Stimulated activated CD4-positive, alpha-beta T cell treated with anti-CD3 and anti-CD28 coated beads, Interleukin-15, amount 100 ng/mL, for 24 hours (primary cell): Measurements from ENCODE around the gene RPL22.
A peak's percentile ranks its signal among the peaks of the same experiment; 100 is the strongest.
"Not testable (repeated sequence)": the region's sequence is repeated elsewhere in the genome, so short reads cannot be mapped to it uniquely, and the experiment has no call there.

ENCODE experiments used
- DNase-seq: peaks from one replicate; pipeline ENCODE4 v3.0.0-alpha.2; 2020

RPL22 gene

DNA sequence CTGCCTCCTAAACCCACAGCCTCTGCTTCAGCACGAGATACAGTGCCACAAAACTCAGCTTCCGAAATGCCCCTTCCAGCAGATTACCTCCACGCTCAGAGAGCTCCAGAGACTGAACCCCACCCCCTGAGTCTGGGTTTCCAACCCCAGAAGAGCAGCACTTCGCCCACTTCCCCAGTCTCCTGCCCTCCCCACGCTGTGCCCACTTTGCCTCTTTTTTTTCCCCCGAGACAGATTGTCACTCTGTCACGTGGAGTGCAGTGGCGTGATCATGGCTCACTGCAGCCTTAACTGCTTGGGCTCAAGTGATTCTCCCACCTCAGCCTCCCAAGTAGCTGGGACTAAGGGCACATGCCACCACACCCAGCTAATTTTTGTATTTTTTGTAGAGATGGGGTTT lies 26.3 kb upstream of the RPL22 start:
- DNase-seq, result no peak

DNA sequence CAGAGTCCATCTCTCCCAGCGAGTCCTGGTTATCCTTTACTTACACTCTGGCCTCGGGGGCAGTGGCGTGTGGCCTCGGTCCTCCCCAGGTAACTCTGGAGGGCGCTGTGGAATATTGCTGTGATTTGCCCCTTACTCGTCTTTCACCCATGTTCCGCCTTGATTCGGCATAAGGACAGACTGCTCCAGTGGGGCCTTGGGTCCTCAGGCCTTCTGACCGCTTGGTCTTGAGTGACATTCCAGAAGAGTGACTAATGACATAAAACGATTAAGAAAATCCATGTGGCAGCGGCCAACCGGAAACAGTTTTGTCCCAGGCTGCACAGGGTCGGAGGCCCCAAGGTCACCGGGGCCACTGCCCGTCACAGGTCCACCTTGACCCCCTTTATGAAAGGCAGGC lies 25.3 kb upstream of the RPL22 start:
- DNase-seq, result no peak

- DNase-seq, result no peak
These were observed 24.2 kb upstream of the RPL22 start for GRCh38 chr1:6223617-6224016.

GRCh38 chr1:6222636-6223035 lies 23.2 kb upstream of the RPL22 start:
- DNase-seq, result no peak

GRCh38 chr1:6221210-6221784 lies 21.9 kb upstream of the RPL22 start:
- no peak for DNase-seq

DNA sequence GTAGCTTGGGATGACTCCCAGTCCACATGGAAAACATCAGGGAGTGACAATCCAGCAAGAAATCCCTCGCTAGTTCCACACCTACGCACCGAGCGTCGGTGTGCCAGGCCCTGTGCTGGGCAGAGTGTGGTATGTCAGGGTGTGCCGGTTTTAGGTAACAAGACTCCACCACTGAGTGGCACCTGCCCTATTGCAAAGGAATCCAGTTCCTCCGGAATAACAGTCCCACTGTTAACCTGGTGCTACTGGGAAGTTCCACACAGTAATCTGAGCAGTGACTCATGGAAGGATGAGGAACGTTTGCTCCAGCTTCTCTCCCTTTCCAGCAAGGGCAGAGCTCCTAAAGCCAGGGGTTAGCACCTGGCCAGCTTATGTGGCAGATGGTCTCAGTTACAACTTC lies 20.8 kb upstream of the RPL22 start:
- DNase-seq, result no peak

DNA sequence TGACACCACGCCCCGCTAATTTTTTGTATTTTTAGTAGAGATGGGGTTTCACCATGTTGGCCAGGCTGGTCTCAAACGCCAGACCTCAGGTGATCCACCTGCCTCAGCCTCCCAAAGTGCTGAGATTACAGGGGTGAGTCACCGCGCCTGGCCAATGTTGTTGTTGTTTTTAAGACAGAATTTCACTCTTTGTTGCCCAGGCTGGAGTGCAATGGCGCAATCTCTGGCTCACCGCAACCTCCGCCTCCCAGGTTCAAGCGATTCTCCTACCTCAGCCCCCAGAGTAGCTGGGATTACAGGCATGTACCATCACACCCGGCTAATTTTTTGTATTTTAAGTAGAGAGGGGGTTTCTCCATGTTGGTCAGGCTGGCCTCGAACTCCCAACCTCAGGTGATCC lies 20.2 kb upstream of the RPL22 start:
- not testable (repeated sequence) for DNase-seq

GRCh38 chr1:6218375-6219164 lies 19.2 kb upstream of the RPL22 start:
- no peak for DNase-seq

DNA sequence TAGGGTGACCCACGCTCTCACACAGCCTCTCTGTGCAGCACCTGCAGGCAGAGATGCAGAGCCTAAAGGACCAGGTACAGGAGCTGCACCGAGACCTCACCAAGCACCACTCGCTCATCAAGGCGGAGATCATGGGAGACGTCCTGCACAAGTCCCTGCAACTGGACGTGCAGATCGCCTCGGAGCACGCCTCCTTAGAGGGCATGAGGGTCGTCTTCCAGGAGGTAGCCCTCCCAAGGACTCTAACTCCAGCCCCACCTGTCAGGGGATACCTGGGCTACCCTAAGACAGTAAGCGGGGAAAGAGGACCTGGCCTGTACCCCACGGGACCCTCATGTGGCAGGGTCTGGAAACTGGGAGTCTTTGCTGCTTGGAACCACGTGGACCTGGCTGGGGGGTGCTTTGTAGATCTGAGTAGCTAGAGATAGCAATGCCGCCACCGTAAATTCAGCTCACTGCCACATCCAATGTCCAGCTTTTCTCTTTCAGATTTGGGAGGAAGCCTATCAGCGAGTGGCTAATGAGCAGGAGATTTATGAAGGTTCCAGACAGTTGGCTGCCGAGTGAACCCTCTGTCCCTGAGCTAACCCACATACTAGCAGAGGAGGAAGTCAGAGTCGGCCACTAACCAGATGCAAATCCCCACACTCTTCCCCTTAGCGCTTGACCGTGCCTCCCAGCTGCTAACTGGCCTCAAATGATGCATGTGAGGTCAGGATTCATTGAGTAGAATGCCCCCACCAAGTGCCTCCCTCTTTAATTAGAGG lies 13.0 kb upstream of the RPL22 start:
- DNase-seq, result no peak

DNA sequence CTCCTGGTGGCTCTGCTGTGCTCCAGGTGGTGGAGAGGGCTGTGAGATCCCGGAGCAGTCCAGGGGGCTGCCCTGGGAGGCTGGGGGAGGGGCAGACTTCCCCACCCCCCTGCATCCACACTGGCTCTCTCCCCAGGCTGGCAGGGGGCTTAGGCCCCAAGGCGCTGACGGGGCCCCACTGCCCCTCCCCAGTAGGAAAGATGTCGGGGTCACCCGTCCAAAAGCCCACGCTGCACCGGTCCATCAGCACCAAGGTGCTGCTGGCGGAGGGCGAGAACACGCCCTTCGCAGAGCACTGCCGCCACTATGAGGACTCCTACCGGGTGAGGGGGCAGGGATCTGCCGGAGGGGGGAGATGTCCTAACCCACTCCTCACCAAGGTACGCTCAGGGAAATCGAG lies 12.3 kb upstream of the RPL22 start:
- DNase-seq, result no peak

DNA sequence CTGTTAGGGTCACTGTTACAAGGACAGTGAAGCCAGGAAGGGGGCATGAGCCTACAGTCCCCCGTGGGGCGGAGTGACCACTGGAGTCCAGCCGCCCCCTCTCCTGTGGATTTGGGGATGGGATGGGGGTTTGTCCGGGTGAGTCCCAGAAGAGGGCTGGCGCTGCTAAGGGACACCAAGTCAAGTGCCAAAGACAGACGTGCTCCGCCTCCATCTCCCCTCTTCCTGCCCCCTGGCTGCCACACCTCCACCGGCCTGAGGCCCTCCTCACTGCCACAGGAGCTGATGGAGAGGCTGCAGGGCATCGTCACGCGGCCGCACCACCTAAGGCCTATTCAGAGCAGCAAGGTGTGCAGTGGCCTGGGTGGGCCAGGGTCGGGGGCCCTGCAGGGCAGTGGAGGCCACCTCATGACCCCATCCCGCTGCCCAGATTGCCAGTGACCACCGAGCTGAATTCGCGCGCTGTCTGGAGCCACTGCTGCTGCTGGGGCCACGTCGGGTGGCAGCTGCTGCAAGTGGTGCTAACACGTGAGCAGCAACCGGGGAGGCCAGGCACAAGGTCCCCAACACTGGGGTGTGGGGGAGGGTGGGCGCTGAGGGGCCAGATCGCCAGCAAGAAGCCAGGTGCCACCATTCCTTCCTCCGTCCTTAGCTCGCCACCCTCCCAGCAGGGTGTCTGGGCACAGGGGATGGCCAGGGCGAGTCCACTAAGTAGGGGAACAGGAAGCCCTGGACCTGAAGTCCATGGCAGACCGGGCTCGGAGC lies 11.4 kb upstream of the RPL22 start:
- DNase-seq, result no peak

- DNase-seq, result peak; percentile 48
These were observed 10.5 kb upstream of the RPL22 start for GRCh38 chr1:6209661-6210580.

- DNase-seq, result peak; percentile 57
These were observed 9.6 kb upstream of the RPL22 start for GRCh38 chr1:6208723-6209660.

DNA sequence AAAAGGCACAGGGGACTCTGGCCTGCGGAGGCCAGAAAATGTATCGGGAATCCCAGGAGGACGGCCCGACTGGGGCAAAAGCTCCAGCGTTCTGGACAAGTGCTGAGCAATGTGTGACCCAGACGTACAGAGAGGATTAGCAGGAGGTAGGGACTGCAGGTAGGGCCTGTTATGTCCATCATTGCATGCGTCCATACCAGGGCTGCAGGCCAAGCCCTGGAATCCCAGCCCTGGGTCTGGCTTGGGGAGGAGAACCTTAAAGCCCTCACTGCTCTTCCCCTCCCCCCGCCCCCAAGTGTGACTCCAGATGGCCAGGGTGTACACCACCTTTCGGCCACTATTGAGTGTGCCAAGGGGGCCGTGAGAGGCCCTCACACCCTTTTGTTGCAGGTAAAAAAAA lies 8.5 kb upstream of the RPL22 start:
- no peak for DNase-seq

- no peak for DNase-seq
These were observed 7.9 kb upstream of the RPL22 start for GRCh38 chr1:6207075-6207885.

DNA sequence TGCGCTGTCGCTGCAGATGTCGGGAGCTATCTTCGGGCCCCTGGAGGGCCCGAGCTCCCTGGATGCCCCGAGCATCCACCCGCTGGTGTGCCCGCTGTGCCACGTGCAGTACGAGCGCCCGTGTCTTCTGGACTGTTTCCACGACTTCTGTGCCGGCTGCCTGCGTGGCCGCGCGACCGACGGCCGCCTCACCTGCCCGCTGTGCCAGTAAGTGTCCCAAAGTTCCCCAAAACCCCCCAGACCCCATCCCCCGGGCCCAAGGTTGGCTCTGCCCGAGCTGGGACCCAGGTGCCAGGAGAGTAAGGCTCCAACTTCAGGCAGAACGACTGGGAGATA lies 7.1 kb upstream of the RPL22 start:
- no peak for DNase-seq

GRCh38 chr1:6205849-6206519 lies 6.6 kb upstream of the RPL22 start, which contains the start of gene RNF207:
RNF207 (plus strand) TSS chr1:6206119; CDS start chr1:6206536, 417 bp downstream.
- peak; percentile 88 for DNase-seq

- no peak for DNase-seq
These were observed 2.9 kb upstream of the RPL22 start for GRCh38 chr1:6202256-6202655.

DNA sequence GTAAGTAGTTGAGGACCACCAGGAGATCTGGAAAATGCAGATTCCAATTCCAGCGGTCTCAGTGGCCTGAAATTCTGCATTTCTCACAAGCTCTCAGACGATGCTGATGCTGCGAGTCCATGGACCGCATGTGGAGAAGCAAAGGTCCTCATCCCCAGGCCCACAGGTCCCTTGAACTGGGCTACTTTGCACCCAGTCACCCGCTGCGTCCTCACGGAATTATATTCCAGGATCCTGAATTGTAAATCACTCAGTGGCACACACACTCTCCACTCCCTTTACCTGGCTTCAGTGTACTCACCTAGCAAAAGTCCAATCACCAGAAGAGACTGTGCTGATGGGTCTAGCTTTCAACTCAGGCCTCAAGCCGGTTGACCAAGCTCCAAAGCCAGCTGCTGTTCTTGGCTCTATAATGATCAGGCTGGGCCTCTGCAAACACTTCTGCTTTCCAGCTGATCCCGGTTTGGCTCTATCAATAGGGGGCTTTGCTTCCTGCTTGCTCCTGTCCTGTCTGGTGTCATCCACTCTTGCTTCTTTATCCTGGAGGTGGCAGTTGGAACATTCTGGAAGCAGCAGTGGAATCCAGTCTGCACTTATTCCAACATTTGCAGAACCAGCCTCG lies 904 bp upstream of the RPL22 start:
- DNase-seq, result no peak
